ENCODE data around the gene PARD6B. TPM values are rescaled to one million over a fixed set of nuclear protein-coding genes. Genes with fewer than 3 reads are reported as not detected.
A peak's percentile ranks its signal among the peaks of the same experiment; 100 is the strongest.

The PARD6B gene
- total and polyA plus RNA-seq, 2 of the 13 experiments (the other 11 are each of a cell fraction or from before 2014, with no cell fraction given): 6.9 to 22.2 TPM

GRCh38 chr20:50762435-50763220 is 31.2 kb downstream of the PARD6B start (continued):
- TF ChIP-seq, protein P1, sequence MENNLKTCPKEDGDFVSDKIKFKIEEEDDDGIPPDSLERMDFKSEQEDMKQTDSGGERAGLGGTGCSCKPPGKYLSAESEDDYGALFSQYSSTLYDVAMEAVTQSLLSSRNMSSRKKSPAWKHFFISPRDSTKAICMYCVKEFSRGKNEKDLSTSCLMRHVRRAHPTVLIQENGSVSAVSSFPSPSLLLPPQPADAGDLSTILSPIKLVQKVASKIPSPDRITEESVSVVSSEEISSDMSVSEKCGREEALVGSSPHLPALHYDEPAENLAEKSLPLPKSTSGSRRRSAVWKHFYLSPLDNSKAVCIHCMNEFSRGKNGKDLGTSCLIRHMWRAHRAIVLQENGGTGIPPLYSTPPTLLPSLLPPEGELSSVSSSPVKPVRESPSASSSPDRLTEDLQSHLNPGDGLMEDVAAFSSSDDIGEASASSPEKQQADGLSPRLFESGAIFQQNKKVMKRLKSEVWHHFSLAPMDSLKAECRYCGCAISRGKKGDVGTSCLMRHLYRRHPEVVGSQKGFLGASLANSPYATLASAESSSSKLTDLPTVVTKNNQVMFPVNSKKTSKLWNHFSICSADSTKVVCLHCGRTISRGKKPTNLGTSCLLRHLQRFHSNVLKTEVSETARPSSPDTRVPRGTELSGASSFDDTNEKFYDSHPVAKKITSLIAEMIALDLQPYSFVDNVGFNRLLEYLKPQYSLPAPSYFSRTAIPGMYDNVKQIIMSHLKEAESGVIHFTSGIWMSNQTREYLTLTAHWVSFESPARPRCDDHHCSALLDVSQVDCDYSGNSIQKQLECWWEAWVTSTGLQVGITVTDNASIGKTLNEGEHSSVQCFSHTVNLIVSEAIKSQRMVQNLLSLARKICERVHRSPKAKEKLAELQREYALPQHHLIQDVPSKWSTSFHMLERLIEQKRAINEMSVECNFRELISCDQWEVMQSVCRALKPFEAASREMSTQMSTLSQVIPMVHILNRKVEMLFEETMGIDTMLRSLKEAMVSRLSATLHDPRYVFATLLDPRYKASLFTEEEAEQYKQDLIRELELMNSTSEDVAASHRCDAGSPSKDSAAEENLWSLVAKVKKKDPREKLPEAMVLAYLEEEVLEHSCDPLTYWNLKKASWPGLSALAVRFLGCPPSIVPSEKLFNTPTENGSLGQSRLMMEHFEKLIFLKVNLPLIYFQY (CRISPR knock-in tag; IDR thresholded peaks at IDR 0.05; ENCODE audit: borderline replicate concordance): no peak
- TF ChIP-seq THAP11 (CRISPR knock-in tag; IDR thresholded peaks at IDR 0.05) (no peak), REXO4 (CRISPR knock-in tag; IDR thresholded peaks at IDR 0.05; ENCODE audit: borderline replicate concordance) (no peak), TBX3 (IDR thresholded peaks at IDR 0.05; ENCODE audit: borderline replicate concordance) (no peak), ZBTB39 (CRISPR knock-in tag; IDR thresholded peaks at IDR 0.05) (no peak), ZNF562 (CRISPR knock-in tag; IDR thresholded peaks at IDR 0.05; ENCODE audit: borderline replicate concordance) (no peak), ZNF510 (CRISPR knock-in tag; IDR thresholded peaks at IDR 0.05; ENCODE audit: low read depth) (no peak), ZNF431 (CRISPR knock-in tag; IDR thresholded peaks at IDR 0.05; ENCODE audit: borderline replicate concordance, low read depth) (no peak), SATB2 (CRISPR knock-in tag; IDR thresholded peaks at IDR 0.05) (no peak), TGIF2 (CRISPR knock-in tag; IDR thresholded peaks at IDR 0.05) (peak; percentile 40; the same call in 1 of the 2 replicates), ZNF616 (CRISPR knock-in tag; IDR thresholded peaks at IDR 0.05; ENCODE audit: low read depth) (no peak), EZH2 (conservative IDR thresholded peaks at IDR 0.05; ENCODE audit: low read depth, low read length) (no peak), CENPX (CRISPR knock-in tag; IDR thresholded peaks at IDR 0.05) (no peak), CAMTA2 (CRISPR knock-in tag; IDR thresholded peaks at IDR 0.05; ENCODE audit: borderline replicate concordance) (no peak), REPIN1 (CRISPR knock-in tag; IDR thresholded peaks at IDR 0.05; ENCODE audit: borderline replicate concordance, low read depth) (no peak), NFRKB (IDR thresholded peaks at IDR 0.05) (no peak)
- TF ChIP-seq, protein P2, sequence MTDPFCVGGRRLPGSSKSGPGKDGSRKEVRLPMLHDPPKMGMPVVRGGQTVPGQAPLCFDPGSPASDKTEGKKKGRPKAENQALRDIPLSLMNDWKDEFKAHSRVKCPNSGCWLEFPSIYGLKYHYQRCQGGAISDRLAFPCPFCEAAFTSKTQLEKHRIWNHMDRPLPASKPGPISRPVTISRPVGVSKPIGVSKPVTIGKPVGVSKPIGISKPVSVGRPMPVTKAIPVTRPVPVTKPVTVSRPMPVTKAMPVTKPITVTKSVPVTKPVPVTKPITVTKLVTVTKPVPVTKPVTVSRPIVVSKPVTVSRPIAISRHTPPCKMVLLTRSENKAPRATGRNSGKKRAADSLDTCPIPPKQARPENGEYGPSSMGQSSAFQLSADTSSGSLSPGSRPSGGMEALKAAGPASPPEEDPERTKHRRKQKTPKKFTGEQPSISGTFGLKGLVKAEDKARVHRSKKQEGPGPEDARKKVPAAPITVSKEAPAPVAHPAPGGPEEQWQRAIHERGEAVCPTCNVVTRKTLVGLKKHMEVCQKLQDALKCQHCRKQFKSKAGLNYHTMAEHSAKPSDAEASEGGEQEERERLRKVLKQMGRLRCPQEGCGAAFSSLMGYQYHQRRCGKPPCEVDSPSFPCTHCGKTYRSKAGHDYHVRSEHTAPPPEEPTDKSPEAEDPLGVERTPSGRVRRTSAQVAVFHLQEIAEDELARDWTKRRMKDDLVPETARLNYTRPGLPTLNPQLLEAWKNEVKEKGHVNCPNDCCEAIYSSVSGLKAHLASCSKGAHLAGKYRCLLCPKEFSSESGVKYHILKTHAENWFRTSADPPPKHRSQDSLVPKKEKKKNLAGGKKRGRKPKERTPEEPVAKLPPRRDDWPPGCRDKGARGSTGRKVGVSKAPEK (CRISPR knock-in tag; IDR thresholded peaks at IDR 0.05; ENCODE audit: borderline replicate concordance): 0 out of 2 replicates have a peak, but pooled peaks have one; percentile 22
- TF ChIP-seq, protein P3, sequence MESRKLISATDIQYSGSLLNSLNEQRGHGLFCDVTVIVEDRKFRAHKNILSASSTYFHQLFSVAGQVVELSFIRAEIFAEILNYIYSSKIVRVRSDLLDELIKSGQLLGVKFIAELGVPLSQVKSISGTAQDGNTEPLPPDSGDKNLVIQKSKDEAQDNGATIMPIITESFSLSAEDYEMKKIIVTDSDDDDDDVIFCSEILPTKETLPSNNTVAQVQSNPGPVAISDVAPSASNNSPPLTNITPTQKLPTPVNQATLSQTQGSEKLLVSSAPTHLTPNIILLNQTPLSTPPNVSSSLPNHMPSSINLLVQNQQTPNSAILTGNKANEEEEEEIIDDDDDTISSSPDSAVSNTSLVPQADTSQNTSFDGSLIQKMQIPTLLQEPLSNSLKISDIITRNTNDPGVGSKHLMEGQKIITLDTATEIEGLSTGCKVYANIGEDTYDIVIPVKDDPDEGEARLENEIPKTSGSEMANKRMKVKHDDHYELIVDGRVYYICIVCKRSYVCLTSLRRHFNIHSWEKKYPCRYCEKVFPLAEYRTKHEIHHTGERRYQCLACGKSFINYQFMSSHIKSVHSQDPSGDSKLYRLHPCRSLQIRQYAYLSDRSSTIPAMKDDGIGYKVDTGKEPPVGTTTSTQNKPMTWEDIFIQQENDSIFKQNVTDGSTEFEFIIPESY (CRISPR knock-in tag; IDR thresholded peaks at IDR 0.05): peak; percentile 49

Data from HepG2 (cell line).